CD4-positive, alpha-beta T cell treated with Interleukin-21 for 1 hour (primary cell): ENCODE measurements around the gene GAREM2.

Source experiments
- DNase-seq: peaks from one replicate; pipeline ENCODE4 v3.0.0-alpha.2; 2020

GAREM2 gene

DNA sequence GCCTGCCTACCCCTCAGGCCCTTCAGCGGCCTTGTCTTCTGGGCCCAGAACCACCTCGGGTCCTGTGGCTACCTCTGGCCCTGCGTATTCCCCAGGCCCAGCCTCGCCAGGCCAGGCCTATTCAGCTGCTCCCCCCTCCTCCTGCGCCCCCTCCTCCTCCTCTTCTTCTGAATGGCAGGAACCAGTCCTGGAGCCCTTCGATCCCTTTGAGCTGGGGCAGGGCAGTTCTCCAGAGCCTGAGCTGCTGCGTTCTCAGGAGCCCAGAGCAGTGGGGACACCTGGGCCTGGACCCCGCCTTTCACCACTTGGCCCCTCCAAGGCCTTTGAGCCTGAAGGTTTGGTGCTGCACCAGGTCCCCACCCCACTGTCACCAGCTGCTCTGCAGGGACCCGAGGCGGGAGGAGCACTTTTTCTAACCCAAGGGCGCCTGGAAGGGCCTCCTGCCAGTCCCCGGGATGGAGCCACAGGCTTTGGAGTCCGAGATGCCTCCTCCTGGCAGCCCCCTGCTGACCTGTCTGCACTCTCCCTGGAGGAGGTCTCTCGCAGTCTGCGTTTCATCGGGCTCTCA lies 14.7 kb downstream of the GAREM2 start:
- no peak for DNase-seq

DNA sequence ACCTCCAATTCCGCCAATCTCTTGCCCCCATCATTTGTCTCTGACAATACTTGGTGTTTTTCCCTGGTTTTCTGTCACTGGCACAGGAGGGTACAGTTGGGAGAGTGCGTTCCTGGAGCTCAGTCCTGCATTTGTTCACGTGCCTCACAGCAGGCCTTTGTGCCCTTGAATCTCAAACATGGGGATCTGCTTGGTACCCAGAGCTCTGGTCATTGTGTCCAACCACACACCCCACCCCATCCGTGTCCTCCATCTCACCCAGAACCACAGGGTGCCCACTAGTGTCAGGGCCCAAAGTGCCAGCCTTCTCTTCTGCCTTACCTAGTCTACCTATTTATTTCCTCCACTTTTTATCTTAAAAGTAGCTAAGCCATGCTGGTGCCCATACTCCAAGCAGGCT lies 16.2 kb downstream of the GAREM2 start:
- DNase-seq: no peak

DNA sequence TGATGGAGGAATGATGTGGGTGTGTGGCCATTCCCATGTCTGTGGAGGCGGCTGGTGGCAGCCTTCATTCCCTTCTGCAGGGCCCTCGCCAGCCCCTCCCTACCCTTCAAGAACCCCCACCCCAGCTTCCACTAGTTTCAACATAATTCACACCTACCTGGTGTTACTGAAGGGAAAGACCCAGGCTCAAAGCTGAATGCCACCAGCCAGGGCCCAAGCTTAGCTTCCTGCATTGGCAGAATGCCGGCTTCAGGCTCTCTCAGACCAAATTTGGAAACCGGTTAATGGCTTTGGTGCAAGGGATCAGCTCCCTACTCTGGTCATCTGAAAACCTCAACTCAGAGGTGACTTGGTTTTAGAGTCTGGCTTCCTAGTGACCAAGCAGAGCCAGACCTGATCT lies 16.9 kb downstream of the GAREM2 start:
- DNase-seq: no peak

DNA sequence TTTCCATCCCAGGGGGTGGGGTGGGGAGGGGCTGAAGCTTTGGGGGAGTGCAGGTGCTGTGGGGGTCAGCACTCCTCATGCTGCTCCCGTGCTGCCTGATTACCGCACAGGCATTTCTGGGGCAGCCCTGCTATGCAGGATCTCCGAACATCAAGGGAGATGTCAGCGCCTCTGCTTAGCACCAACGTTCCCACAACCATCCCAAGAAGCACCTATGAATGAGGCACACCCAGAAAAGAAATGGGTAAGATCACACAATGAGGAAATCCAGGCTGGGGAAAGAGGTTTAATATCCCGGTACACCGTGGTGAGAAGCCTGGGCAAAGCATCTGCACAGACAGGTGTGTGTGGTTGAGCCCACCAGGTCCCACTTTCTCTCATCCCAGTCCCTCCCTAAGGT lies 17.5 kb downstream of the GAREM2 start:
- DNase-seq: no peak

DNA sequence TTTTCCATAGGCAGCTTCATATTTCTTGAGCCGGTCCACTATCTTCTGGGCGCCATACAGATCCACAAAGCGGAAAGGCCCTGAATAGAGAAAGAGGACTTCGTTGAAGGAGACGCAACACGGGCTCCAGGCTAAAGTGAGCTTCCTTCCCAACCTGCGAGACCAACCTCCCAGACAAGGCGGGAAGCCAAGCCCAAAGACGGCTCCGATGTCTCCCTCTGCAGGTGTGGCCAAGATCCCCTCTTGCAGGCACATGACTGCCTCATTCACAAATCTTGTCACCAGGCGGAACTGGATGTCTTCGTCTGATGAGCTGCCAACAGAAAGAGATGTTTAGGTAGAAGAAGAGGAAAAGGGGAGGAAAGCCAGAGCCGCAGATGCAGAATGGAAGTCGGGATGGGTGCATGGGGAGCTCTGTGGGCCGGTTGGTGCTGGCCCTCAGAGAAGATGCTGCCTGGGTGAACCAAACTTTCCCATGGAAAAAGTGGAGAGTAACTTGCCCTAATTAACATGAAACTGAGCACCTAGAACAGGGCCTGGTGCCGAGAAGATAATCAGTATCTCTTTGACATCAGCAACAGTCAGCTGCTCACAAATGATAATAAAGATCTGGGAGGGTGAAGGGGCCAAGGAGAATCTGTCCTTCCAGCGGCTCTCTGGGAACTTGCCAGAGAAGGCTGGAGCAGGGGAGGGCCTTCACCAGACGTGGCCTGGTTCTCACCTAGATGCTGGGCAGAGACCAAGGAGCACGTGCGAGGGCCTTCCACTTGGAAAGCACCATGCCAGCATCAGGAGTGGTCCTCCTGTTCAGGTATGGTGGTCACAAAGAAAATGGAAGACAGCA lies 18.6 kb downstream of the GAREM2 start:
- no peak for DNase-seq

DNA sequence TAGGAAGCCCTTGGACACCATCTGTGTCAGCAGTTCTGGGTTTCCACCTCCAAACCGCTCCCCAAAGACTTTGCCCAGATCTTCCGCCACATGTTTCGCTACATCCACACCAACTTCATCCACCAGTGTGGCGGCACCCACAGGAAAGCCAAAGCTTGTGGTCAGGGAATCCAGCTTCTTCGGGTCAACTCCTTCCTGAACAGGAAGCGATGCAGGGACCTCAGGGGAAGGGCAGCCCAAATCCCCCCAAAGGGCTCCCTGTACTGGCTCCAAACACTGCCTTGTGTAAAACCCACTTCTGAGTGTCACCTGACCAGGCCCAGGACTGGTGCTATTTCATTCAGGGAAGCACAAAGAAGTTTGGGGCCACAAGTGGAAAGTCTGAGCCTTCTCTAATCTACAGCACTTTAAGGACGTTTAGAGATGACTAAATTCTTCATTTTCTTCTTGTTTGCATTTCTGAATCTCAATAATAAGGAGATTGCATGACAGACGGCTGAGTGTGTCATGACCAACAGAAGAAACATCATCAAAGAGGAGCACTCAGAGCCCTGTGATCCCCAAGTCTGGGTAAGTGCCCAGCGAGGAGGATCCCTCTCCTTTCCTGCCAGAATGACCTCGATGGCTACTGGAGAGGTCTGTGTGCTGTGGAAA lies 20.8 kb downstream of the GAREM2 start:
- no peak for DNase-seq

GRCh38 chr2:26195040-26195984 lies 22.4 kb downstream of the GAREM2 start:
- DNase-seq: no peak

DNA sequence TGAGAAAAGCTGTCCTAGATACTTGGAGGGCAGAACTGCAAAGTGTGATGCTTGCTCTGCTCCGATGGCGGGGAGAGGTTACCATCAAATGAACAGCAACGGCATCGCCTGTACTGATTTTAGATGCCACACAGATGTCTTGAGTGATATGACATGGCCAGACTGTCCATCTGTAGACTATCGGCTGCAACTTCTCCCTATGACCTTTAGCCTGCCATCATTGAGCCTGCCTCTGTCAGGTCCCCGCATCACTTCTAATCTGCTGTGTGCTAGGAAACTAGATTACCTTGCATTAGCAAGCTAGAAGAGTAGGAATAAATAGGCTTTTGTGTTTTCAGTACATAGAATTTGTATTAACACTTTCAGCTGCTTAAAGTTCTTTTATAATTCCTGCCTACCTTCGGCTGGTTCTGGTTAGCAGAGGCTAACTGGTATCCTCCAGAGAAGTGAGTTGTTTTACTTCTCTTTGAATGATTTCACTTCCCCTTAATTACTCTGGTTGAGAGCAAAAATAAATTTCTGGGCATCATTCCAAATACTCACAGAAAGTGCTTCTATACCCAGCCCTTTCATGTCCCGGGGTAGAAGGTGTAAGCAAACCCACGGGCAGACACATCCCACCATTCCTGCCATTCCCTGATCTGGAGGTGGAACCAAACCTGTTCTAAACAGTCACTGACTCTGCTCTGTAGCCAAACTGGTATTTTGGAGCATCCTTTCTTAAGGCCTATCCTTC lies 24.0 kb downstream of the GAREM2 start:
- DNase-seq: no peak

DNA sequence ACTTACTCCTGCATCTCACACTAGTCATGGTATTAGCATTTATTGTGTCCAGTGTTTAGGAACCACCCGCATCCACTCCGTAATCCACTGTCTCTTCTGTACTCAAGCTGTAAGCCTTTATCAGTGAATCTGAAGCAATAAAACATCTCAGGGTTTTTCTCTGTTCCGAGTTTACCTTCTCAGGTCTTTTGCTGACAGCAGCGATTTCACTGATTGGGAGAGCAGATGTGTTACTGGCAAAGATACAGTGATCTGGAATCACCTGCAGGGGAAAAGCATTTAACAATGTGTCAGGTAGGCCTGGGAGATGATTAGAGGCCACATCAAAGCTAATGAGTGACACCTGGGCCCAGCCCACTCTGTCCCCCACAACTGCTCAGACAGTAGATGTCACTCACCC lies 24.6 kb downstream of the GAREM2 start:
- no peak for DNase-seq

DNA sequence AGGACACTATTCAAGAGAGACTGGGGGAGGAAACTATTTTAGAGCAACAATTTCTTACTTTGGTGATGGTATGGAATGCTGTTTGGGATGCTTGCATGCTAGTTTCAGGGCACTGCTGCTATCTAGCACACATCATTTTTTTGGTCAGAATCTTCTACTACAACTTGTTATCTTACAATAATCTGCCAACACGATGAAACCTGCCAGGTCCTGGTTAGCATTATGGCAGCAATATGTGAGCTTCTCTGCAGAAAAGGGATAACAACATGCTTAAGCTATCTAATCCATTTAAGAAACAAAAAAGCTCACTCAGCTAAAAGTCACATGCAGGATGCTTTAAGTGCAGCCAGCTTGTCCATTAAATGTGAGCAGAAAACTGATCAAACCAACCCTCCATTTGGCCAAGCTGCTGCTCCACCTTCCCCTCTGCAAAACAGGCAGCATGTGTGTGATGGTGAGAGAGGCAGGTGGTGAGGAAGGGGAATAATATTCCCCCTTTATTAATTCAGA lies 30.1 kb downstream of the GAREM2 start:
- DNase-seq: no peak

- DNase-seq: no peak
These were observed 31.0 kb downstream of the GAREM2 start for GRCh38 chr2:26203906-26204305.

GRCh38 chr2:26212011-26212410 lies 39.1 kb downstream of the GAREM2 start:
- DNase-seq: no peak

DNA sequence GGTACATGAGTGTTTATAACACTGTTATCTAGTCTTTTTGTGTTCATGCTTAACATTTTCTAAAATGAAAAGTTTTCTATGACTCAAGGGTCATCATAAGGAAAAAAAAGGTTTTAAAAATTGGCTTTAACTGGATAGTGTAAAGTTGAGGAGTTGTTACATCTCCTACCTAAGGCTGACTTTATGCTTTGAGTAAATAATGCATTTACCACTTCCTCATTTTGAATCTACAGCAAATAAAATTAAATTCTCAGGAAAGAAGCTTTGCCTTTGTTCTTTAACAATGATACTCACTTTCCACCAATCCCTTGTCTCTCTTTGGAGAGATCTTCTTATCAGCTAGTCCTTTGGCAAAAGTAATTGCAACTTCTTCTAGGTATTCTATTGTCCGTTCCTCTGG lies 41.9 kb downstream of the GAREM2 start:
- DNase-seq: no peak

DNA sequence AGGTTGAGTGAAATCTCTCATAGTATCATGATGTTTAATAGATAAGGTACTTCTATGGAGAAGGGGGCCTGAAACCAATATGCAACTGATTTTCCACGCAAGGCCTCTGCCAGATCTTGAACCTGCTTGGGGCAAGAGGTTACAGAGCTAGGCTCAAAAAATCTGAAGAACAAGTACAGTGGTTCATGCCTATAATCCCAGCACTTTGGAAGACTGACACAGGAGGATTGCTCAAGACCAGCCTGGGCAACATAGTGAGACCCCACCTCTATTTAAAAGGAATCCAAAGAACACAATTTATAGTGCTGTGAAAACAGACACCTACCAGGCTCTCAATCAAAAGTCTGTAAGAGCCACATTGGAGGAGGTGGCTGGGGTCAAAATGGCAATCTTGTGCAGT lies 42.9 kb downstream of the GAREM2 start:
- no peak for DNase-seq

GRCh38 chr2:26216587-26216986 lies 43.7 kb downstream of the GAREM2 start:
- DNase-seq: no peak

- DNase-seq: no peak
These were observed 44.8 kb downstream of the GAREM2 start for GRCh38 chr2:26217720-26218119.

DNA sequence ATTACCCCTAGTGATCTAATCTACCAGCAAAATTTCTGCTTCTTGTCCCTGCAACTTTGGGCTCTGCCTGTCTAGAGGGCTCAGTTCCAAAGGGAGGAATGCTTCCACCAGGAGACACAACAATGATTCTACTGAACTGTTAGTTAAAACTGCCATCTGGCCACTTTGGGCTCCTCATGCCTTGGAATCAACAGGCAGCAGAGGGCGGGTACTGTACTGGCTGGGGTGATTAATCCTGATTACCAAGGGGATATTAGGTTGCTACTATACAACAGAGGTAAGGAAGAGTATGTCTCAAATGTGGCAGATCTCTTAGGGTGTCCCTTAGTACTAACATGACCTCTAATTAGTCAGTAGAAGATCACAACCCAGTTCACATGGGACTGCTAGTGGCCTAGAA lies 50.1 kb downstream of the GAREM2 start:
- no peak for DNase-seq

- DNase-seq: no peak
These were observed 51.2 kb downstream of the GAREM2 start for GRCh38 chr2:26224095-26224494.

- DNase-seq: no peak
These were observed 56.7 kb downstream of the GAREM2 start for GRCh38 chr2:26229595-26229994.

DNA sequence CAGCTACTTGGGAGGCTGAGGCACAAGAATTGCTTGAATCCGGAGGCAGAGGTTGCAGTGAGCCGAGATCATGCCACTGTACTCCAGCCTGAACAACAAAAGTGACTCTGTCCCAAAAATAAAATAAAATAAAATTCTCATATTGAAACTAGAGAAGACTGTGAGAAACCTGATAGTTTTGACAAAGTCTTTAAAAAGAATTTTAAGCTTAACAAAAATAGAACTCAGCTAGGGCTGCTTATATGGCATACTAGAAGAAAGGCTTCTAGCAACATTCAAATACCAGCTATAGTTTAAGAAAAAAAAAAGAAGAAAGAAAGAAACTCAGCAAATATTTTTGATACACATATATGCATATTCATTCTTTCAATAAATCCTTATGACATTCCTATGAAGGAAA lies 57.9 kb downstream of the GAREM2 start:
- DNase-seq: no peak

DNA sequence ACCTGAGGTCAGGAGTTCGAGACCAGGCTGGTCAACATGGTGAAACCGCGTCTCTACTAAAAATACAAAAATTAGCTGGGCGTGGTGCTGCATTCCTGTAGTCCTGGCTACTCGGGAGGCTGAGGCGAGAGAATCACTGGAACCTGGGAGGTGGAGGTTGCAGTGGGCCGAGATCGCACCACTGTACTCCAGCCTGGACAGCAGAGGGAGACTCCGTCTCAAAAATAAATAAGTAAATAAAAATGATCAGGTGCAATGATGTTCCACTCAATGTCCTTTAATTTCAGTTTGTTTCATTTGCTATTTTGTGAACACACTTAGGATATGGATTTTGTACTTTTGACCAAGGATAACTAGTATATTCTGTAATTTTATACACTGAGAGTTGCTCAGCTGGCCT lies 62.2 kb downstream of the GAREM2 start:
- peak; percentile 5 for DNase-seq

GRCh38 chr2:26237868-26238267 lies 65.0 kb downstream of the GAREM2 start:
- DNase-seq: no peak
